Upper lobe of left lung (tissue), 4 donors: Measurements from ENCODE around the gene APOBR.

Experiments used
- CTCF ChIP-seq, 6 experiments: fragments of 450-650 bp in 4 of 6; fragments of 200-600 bp in 2 of 6; sonication (generic) in 2 of 6; IDR thresholded peaks; one replicate each; pipeline ENCODE4 v1.5.1; 2016 to 2019; ENCODE audit warnings: antibody characterized with exemption in 6 of 6
- EP300 ChIP-seq, 4 donors: sonication (generic); formaldehyde crosslinking; IDR thresholded peaks; one replicate each; pipeline ENCODE4 v1.5.1; 2017; ENCODE audit warnings: antibody characterized with exemption in 4 of 4, control low read depth in 2 of 4
- POLR2A ChIP-seq, 4 donors: fragments of 450-650 bp; IDR thresholded peaks; one replicate each; pipeline ENCODE4 v1.5.1; 2016 to 2017; ENCODE audit warnings: antibody characterized with exemption in 4 of 4, mild to moderate bottlenecking in 2 of 4

- TF ChIP-seq CTCF (IDR thresholded peaks at IDR 0.05) (no peak), EP300 (IDR thresholded peaks at IDR 0.05) (no peak), POLR2A (IDR thresholded peaks at IDR 0.05) (no peak)
Measured at GRCh38 chr16:28496844-28497243, 2.4 kb downstream of the APOBR start.
